ENCODE measurements around the gene KANK2. TPM values are rescaled to one million over a fixed set of nuclear protein-coding genes. Genes with fewer than 3 reads are reported as not detected.

KANK2 gene
- total and polyA plus RNA-seq, 2 of the 8 experiments (the other 6 are each of a cell fraction or from before 2014, with no cell fraction given): 25.2 to 42.3 TPM

DNA sequence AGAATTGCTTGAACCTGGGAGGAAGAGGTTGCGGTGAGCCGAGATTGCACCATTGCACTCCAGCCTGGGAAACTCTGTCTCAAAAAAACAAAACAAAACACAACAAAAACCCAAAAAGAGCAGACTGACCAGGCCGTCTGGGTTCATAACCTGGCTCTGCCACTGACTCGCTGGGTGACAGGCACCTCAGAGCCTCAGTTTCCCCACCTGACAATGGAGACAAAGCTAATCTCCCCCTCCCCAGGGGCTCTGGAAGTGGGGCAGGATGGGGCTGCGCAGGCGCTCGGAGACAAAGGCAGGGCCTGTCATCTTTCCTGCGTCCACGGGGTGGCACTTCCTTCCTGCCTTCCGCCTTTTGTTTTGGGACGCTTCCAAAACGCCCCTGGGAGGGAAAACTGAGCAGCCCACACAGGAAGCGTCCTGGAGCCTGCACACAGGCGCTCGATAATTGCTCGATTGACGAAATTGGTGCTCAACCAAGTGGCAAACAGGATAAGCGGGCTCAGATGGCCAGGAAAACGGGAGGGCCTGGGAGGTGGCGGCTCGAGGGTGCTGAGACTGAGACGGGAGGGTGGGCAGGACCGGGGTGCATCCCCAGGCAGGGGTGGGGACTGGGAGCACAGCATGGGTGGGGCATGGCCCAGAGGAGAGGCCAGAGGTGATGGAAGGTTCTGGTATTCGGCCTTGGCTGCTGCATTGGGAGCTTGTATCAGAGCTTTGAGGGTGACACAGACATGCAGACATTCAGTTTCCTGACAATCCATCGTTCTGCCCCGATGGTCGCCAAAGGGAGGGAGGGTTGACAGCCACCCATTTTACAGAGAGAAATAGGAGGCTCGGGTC, 59.6 kb downstream of the KANK2 start:
- POLR2A ChIA-PET (ENCODE audit: partially characterized antibody): interaction anchor here (0.7 to 1.6 kb wide), 6 partner anchors 17 to 185 kb away, joined by 3 read pairs; partner anchors contain the start of genes LDLR and SPC24
- H2AFZ ChIP-seq (ENCODE audit: low read length): no peak overlapping the region
- TF ChIP-seq, protein P1, sequence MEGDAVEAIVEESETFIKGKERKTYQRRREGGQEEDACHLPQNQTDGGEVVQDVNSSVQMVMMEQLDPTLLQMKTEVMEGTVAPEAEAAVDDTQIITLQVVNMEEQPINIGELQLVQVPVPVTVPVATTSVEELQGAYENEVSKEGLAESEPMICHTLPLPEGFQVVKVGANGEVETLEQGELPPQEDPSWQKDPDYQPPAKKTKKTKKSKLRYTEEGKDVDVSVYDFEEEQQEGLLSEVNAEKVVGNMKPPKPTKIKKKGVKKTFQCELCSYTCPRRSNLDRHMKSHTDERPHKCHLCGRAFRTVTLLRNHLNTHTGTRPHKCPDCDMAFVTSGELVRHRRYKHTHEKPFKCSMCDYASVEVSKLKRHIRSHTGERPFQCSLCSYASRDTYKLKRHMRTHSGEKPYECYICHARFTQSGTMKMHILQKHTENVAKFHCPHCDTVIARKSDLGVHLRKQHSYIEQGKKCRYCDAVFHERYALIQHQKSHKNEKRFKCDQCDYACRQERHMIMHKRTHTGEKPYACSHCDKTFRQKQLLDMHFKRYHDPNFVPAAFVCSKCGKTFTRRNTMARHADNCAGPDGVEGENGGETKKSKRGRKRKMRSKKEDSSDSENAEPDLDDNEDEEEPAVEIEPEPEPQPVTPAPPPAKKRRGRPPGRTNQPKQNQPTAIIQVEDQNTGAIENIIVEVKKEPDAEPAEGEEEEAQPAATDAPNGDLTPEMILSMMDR (IDR thresholded peaks at IDR 0.05; ENCODE audit: control extremely low read depth in 1 of 3, insufficient read depth in 1 of 3, low read depth in 1 of 3, low read length in 3 of 3): peak; percentile 62 to 71 (median 69)
- TF ChIP-seq, protein P2, sequence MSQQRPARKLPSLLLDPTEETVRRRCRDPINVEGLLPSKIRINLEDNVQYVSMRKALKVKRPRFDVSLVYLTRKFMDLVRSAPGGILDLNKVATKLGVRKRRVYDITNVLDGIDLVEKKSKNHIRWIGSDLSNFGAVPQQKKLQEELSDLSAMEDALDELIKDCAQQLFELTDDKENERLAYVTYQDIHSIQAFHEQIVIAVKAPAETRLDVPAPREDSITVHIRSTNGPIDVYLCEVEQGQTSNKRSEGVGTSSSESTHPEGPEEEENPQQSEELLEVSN (IDR thresholded peaks at IDR 0.05): peak; percentile 58
- TF ChIP-seq BACH1 (IDR thresholded peaks at IDR 0.05; ENCODE audit: low read length) (no peak), EGR1 (IDR thresholded peaks at IDR 0.05; ENCODE audit: borderline replicate concordance, low read depth, low read length) (peak; percentile 53; the same call in 1 of the 2 replicates), NANOG (IDR thresholded peaks at IDR 0.05; ENCODE audit: insufficient read depth, low read depth, low read length, poor library complexity, severe bottlenecking) (no peak), CREB1 (IDR thresholded peaks at IDR 0.05) (0 out of 2 replicates have a peak, but pooled peaks have one; percentile 41), CHD1 (IDR thresholded peaks at IDR 0.05; ENCODE audit: low read depth, low read length) (no peak)

More for the DNA sequence above, 59.6 kb downstream of the KANK2 start:
- Histone ChIP-seq H3K4me3 (ENCODE audit: extremely low read depth in 1 of 4, insufficient read depth in 2 of 4, low read depth in 3 of 4, low read length in 4 of 4) (peak overlapping the region; percentile 9 to 57 (median 28); a peak in 6 of 8 replicates), H3K36me3 (ENCODE audit: control insufficient read depth in 2 of 4, insufficient read depth in 4 of 4, low read length in 3 of 4) (peaks cover 0 to 5% (median 2%) of the 10 kb centered on the region in 4 experiments; a peak in 5 of 8 replicates), H2BK20ac (ENCODE audit: low read length) (0 out of 2 replicates have a peak overlapping the region, but pooled peaks have one; percentile 37), H4K91ac (replicated peaks; ENCODE audit: insufficient read length, low read length) (peak overlapping the region; percentile 27), H3K79me1 (ENCODE audit: low read depth, low read length) (no peaks in the 10 kb centered on the region), H2BK15ac (ENCODE audit: low read length) (no peak overlapping the region; the same call in 1 of the 2 replicates), H3K4me2 (ENCODE audit: insufficient read depth in 1 of 2, low read depth in 2 of 2, low read length in 2 of 2) (peak overlapping the region; percentile 15 to 71), H3K23me2 (ENCODE audit: low read depth, low read length) (peaks cover 3% of the 10 kb centered on the region; the same call in 1 of the 2 replicates), H2BK12ac (ENCODE audit: low read depth, low read length) (no peak overlapping the region), H2BK120ac (replicated peaks; ENCODE audit: low read depth, low read length) (no peak overlapping the region), H3K18ac (ENCODE audit: extremely low read depth, low read length) (peak overlapping the region; percentile 91; the same call in 1 of the 2 replicates), H2AK5ac (ENCODE audit: low read depth, low read length) (no peak overlapping the region), H3K4me1 (replicated peaks in 1 of 4; ENCODE audit: control insufficient read depth in 3 of 4, insufficient read depth in 4 of 4, low read length in 3 of 4) (peaks cover 0 to 17% (median 13%) of the 10 kb centered on the region in 4 experiments; a peak in 6 of 7 replicates), H3K27me3 (replicated peaks in 1 of 4; ENCODE audit: control insufficient read depth in 3 of 4, extremely low read depth in 1 of 4, insufficient read depth in 3 of 4, low read length in 3 of 4) (no peaks in the 10 kb centered on the region), H2BK5ac (ENCODE audit: low read depth, low read length) (peak overlapping the region; percentile 61; the same call in 1 of the 2 replicates), H3K56ac (replicated peaks; ENCODE audit: insufficient read length, low read depth, low read length) (no peak overlapping the region), H3K4ac (replicated peaks; ENCODE audit: insufficient read length, low read depth, low read length) (no peak overlapping the region), H3K23ac (ENCODE audit: insufficient read length) (no peak overlapping the region), H3K9me3 (ENCODE audit: insufficient read depth in 2 of 2, low read depth in 1 of 2, low read length in 1 of 2) (no peaks in the 10 kb centered on the region), H3K79me2 (ENCODE audit: control insufficient read depth in 1 of 2, insufficient read depth in 2 of 2, low read length in 2 of 2) (no peaks in the 10 kb centered on the region), H4K5ac (ENCODE audit: insufficient read length, low read depth, low read length) (peak overlapping the region; percentile 87), H3K14ac (ENCODE audit: insufficient read length) (no peak overlapping the region), H3K27ac (ENCODE audit: low read depth, low read length) (no peak overlapping the region), H4K20me1 (replicated peaks in 1 of 2; ENCODE audit: control insufficient read depth in 1 of 2, insufficient read depth in 2 of 2, low read length in 2 of 2) (peaks cover 0 to 4% of the 10 kb centered on the region in 2 experiments), H4K8ac (ENCODE audit: extremely low read depth, insufficient read depth, low read length) (peak overlapping the region; percentile 82; the same call in 1 of the 2 replicates), H3K9ac (replicated peaks in 1 of 4; ENCODE audit: extremely low read depth in 1 of 4, low read depth in 3 of 4, low read length in 3 of 4) (no peak overlapping the region; a peak in 1 of 7 replicates)
- CTCF ChIA-PET (ENCODE audit: partially characterized antibody): interaction anchor here (0.7 to 3.9 kb wide), 16 partner anchors 12 to 126 kb away, joined by 3 to 16 read pairs (median 4); no protein-coding TSS in a partner anchor
- DNase-seq (ENCODE audit: low read depth in 1 of 2, low spot score in 2 of 2) (peak in 1 of 2 experiments; percentile 79), FAIRE-seq (no peak)
- 16% methylated on average over 21 of the region's 28 CpGs; no CpG with 5 or more reads in 1 of the 2 experiments for WGBS, 2 experiments (ENCODE audit: extremely low coverage in 1 of 2, insufficient coverage in 1 of 2, insufficient read length in 1 of 2, insufficient replicate concordance in 2 of 2, low coverage in 1 of 2, low lambda C conversion rate in 2 of 2, missing lambda C conversion rate in 1 of 2)

Data from H1 (cell line).